ENCODE measurements around the gene ATP11A.
"Not testable (repeated sequence)": the region's sequence is repeated elsewhere in the genome, so short reads cannot be mapped to it uniquely, and the experiment has no call there.

The ATP11A gene

GRCh38 chr13:112836940-112837339 lies 147.1 kb downstream of the ATP11A start:
- no peak for DNase-seq (ENCODE audit: low read depth)
- H3K4me3 ChIP-seq (ENCODE audit: low read depth, low read length): no peak overlapping the region
- TF ChIP-seq CTCF (IDR thresholded peaks at IDR 0.05; ENCODE audit: low read depth, low read length, missing control alignments): no peak

GRCh38 chr13:112837371-112838037 lies 147.7 kb downstream of the ATP11A start:
- TF ChIP-seq CTCF (IDR thresholded peaks at IDR 0.05; ENCODE audit: low read depth, low read length, missing control alignments): no peak
- H3K4me3 ChIP-seq (ENCODE audit: low read depth, low read length): no peak overlapping the region
- DNase-seq (ENCODE audit: low read depth): no peak

- no peak for TF ChIP-seq CTCF (IDR thresholded peaks at IDR 0.05; ENCODE audit: low read depth, low read length, missing control alignments)
- no peak for DNase-seq (ENCODE audit: low read depth)
- H3K4me3 ChIP-seq (ENCODE audit: low read depth, low read length): no peak overlapping the region
These were observed 148.4 kb downstream of the ATP11A start for GRCh38 chr13:112838038-112838841.

GRCh38 chr13:112838842-112839117 lies 148.9 kb downstream of the ATP11A start:
- DNase-seq (ENCODE audit: low read depth): no peak
- no peak for TF ChIP-seq CTCF (IDR thresholded peaks at IDR 0.05; ENCODE audit: low read depth, low read length, missing control alignments)
- no peak overlapping the region for H3K4me3 ChIP-seq (ENCODE audit: low read depth, low read length)

- no peak for TF ChIP-seq CTCF (IDR thresholded peaks at IDR 0.05; ENCODE audit: low read depth, low read length, missing control alignments)
- H3K4me3 ChIP-seq (ENCODE audit: low read depth, low read length): no peak overlapping the region
- DNase-seq (ENCODE audit: low read depth): no peak
These were observed 149.7 kb downstream of the ATP11A start for GRCh38 chr13:112839356-112840105.

- no peak for TF ChIP-seq CTCF (IDR thresholded peaks at IDR 0.05; ENCODE audit: low read depth, low read length, missing control alignments)
- no peak overlapping the region for H3K4me3 ChIP-seq (ENCODE audit: low read depth, low read length)
- no peak for DNase-seq (ENCODE audit: low read depth)
These were observed 150.8 kb downstream of the ATP11A start for GRCh38 chr13:112840472-112841302.

- H3K4me3 ChIP-seq (ENCODE audit: low read depth, low read length); DNase-seq (ENCODE audit: low read depth): not testable (repeated sequence)
These were observed 151.6 kb downstream of the ATP11A start for GRCh38 chr13:112841303-112842015.
